ENCODE data around the gene KPNB1.

GRCh38 chr17:47635734-47636133 is 14.0 kb upstream of the KPNB1 start:
- no peak for TF ChIP-seq CTCF (IDR thresholded peaks at IDR 0.05)
- no peak for TF ChIP-seq POLR2A (IDR thresholded peaks at IDR 0.05)
- no peak for TF ChIP-seq EP300 (IDR thresholded peaks at IDR 0.05)
- no peak for TF ChIP-seq POLR2AphosphoS5 (IDR thresholded peaks at IDR 0.05)

All from suprapubic skin (tissue), 4 donors.